ENCODE results near the gene DDX52. TPM values are rescaled to one million over a fixed set of nuclear protein-coding genes. Genes with fewer than 3 reads are reported as not detected.

DDX52 gene
- total and polyA plus RNA-seq, 2 experiments from 2014 or later: 46.2 to 61.3 TPM

DNA sequence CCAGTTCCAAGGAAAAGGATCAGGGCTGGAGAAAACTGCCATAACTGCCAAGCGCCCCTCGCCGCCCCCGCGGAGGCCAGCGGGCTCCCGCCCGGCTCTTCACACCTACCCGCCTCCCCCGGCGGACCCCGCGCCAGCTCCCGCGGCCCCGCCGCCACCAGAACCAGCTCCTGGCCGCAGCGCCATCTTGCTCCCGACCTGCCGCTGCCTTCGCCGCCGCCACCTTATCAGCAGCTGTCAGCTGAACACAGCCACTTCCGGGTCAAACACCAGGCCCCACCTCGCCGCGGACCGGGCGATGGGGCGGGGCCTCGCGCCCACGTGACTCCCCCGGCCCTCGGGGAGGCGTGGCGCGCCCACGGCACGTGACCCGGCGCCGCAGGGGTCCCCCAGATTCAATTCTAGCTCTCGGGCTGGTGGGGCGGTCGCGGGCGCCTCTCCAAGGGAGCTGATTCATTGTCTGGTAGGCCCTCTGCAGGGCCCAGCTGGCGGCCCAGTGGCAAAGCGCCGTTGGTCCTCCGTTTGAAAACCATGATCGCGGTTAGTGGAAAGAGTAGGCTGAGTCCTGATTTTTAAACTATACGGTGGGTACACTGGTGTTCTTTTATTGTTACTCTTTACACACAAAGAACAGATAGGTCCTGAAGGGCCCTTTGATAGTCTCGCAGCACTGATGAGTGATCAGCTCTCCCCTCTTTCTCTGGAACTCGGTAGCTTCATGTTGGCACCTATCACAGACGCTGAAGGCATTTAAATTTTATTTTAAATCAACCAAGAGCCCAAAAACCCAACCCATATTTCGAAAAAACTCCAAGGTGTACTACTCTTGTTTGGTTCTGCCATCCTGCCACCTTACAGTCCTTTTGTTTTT is 33.8 kb downstream of the DDX52 start, which contains the start of gene SYNRG:
Gene SYNRG (minus strand): TSS at position 249 of the 871 bp plus-strand sequence. CDS start 63 bp downstream, at position 186.
- Histone ChIP-seq H3F3A (replicated peaks; ENCODE audit: low read depth) (peaks cover 12% of the 10 kb centered on the region; the same call in 1 of the 2 replicates), H3K79me2 (replicated peaks; ENCODE audit: insufficient read depth) (peaks cover 35% of the 10 kb centered on the region), H3K4me3 (peak within 1 kb of the TSS; percentile 85), H2AFZ (peak within 1 kb of the TSS; percentile 48; the same call in 1 of the 2 replicates), H3K27me3 (ENCODE audit: insufficient read depth) (no peaks in the 10 kb centered on the region), H3K9me2 (ENCODE audit: insufficient read depth) (no peaks in the 10 kb centered on the region), H3K4me2 (peak within 1 kb of the TSS; percentile 84), H4K20me1 (replicated peaks; ENCODE audit: insufficient read depth) (no peaks in the 10 kb centered on the region), H3K36me3 (ENCODE audit: insufficient read depth) (peaks cover 11% of the 10 kb centered on the region), H3K27ac (ENCODE audit: low read depth) (peak within 1 kb of the TSS; percentile 87), H3K4me1 (ENCODE audit: insufficient read depth) (peaks cover 22% of the 10 kb centered on the region)
- peaks cover 9% of the 10 kb centered on the region for H3K4me1 Mint-ChIP-seq
- no peaks in the 10 kb centered on the region for H3K27me3 Mint-ChIP-seq (ENCODE audit: insufficient read depth, low read depth, poor library complexity)
- TF ChIP-seq, protein P1, sequence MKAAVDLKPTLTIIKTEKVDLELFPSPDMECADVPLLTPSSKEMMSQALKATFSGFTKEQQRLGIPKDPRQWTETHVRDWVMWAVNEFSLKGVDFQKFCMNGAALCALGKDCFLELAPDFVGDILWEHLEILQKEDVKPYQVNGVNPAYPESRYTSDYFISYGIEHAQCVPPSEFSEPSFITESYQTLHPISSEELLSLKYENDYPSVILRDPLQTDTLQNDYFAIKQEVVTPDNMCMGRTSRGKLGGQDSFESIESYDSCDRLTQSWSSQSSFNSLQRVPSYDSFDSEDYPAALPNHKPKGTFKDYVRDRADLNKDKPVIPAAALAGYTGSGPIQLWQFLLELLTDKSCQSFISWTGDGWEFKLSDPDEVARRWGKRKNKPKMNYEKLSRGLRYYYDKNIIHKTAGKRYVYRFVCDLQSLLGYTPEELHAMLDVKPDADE (IDR thresholded peaks at IDR 0.05): peak; percentile 61; the same call in 1 of the 2 replicates
- no peak for TF ChIP-seq STAT1 (IDR thresholded peaks at IDR 0.05; ENCODE audit: unreplicated experiment)
- TF ChIP-seq, protein P2, sequence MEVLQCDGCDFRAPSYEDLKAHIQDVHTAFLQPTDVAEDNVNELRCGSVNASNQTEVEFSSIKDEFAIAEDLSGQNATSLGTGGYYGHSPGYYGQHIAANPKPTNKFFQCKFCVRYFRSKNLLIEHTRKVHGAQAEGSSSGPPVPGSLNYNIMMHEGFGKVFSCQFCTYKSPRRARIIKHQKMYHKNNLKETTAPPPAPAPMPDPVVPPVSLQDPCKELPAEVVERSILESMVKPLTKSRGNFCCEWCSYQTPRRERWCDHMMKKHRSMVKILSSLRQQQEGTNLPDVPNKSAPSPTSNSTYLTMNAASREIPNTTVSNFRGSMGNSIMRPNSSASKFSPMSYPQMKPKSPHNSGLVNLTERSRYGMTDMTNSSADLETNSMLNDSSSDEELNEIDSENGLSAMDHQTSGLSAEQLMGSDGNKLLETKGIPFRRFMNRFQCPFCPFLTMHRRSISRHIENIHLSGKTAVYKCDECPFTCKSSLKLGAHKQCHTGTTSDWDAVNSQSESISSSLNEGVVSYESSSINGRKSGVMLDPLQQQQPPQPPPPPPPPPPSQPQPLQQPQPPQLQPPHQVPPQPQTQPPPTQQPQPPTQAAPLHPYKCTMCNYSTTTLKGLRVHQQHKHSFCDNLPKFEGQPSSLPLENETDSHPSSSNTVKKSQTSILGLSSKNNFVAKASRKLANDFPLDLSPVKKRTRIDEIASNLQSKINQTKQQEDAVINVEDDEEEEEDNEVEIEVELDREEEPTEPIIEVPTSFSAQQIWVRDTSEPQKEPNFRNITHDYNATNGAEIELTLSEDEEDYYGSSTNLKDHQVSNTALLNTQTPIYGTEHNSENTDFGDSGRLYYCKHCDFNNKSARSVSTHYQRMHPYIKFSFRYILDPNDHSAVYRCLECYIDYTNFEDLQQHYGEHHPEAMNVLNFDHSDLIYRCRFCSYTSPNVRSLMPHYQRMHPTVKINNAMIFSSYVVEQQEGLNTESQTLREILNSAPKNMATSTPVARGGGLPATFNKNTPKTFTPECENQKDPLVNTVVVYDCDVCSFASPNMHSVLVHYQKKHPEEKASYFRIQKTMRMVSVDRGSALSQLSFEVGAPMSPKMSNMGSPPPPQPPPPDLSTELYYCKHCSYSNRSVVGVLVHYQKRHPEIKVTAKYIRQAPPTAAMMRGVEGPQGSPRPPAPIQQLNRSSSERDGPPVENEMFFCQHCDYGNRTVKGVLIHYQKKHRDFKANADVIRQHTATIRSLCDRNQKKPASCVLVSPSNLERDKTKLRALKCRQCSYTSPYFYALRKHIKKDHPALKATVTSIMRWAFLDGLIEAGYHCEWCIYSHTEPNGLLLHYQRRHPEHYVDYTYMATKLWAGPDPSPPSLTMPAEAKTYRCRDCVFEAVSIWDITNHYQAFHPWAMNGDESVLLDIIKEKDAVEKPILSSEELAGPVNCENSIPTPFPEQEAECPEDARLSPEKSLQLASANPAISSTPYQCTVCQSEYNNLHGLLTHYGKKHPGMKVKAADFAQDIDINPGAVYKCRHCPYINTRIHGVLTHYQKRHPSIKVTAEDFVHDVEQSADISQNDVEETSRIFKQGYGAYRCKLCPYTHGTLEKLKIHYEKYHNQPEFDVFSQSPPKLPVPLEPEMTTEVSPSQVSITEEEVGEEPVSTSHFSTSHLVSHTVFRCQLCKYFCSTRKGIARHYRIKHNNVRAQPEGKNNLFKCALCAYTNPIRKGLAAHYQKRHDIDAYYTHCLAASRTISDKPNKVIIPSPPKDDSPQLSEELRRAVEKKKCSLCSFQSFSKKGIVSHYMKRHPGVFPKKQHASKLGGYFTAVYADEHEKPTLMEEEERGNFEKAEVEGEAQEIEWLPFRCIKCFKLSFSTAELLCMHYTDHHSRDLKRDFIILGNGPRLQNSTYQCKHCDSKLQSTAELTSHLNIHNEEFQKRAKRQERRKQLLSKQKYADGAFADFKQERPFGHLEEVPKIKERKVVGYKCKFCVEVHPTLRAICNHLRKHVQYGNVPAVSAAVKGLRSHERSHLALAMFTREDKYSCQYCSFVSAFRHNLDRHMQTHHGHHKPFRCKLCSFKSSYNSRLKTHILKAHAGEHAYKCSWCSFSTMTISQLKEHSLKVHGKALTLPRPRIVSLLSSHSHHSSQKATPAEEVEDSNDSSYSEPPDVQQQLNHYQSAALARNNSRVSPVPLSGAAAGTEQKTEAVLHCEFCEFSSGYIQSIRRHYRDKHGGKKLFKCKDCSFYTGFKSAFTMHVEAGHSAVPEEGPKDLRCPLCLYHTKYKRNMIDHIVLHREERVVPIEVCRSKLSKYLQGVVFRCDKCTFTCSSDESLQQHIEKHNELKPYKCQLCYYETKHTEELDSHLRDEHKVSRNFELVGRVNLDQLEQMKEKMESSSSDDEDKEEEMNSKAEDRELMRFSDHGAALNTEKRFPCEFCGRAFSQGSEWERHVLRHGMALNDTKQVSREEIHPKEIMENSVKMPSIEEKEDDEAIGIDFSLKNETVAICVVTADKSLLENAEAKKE (CRISPR knock-in tag; IDR thresholded peaks at IDR 0.05): no peak
- peak; percentile 75 for TF ChIP-seq POLR2AphosphoS5 (IDR thresholded peaks at IDR 0.05; ENCODE audit: low read depth)
- TF ChIP-seq, protein P3, sequence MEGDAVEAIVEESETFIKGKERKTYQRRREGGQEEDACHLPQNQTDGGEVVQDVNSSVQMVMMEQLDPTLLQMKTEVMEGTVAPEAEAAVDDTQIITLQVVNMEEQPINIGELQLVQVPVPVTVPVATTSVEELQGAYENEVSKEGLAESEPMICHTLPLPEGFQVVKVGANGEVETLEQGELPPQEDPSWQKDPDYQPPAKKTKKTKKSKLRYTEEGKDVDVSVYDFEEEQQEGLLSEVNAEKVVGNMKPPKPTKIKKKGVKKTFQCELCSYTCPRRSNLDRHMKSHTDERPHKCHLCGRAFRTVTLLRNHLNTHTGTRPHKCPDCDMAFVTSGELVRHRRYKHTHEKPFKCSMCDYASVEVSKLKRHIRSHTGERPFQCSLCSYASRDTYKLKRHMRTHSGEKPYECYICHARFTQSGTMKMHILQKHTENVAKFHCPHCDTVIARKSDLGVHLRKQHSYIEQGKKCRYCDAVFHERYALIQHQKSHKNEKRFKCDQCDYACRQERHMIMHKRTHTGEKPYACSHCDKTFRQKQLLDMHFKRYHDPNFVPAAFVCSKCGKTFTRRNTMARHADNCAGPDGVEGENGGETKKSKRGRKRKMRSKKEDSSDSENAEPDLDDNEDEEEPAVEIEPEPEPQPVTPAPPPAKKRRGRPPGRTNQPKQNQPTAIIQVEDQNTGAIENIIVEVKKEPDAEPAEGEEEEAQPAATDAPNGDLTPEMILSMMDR (conservative IDR thresholded peaks at IDR 0.05; ENCODE audit: low read depth in 2 of 2): peak; percentile 11 to 24; a peak in 3 of 4 replicates
- no peak for TF ChIP-seq EZH2 (IDR thresholded peaks at IDR 0.05; ENCODE audit: low read depth, unreplicated experiment)
- no peak for TF ChIP-seq NANOG (IDR thresholded peaks at IDR 0.05; ENCODE audit: borderline replicate concordance)
- TF ChIP-seq ZNF114 (CRISPR knock-in tag; IDR thresholded peaks at IDR 0.05): no peak
- TF ChIP-seq, protein P4, sequence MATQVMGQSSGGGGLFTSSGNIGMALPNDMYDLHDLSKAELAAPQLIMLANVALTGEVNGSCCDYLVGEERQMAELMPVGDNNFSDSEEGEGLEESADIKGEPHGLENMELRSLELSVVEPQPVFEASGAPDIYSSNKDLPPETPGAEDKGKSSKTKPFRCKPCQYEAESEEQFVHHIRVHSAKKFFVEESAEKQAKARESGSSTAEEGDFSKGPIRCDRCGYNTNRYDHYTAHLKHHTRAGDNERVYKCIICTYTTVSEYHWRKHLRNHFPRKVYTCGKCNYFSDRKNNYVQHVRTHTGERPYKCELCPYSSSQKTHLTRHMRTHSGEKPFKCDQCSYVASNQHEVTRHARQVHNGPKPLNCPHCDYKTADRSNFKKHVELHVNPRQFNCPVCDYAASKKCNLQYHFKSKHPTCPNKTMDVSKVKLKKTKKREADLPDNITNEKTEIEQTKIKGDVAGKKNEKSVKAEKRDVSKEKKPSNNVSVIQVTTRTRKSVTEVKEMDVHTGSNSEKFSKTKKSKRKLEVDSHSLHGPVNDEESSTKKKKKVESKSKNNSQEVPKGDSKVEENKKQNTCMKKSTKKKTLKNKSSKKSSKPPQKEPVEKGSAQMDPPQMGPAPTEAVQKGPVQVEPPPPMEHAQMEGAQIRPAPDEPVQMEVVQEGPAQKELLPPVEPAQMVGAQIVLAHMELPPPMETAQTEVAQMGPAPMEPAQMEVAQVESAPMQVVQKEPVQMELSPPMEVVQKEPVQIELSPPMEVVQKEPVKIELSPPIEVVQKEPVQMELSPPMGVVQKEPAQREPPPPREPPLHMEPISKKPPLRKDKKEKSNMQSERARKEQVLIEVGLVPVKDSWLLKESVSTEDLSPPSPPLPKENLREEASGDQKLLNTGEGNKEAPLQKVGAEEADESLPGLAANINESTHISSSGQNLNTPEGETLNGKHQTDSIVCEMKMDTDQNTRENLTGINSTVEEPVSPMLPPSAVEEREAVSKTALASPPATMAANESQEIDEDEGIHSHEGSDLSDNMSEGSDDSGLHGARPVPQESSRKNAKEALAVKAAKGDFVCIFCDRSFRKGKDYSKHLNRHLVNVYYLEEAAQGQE (IDR thresholded peaks at IDR 0.05; ENCODE audit: unreplicated experiment): no peak
- peak; percentile 40; the same call in 1 of the 2 replicates for TF ChIP-seq CREB1 (CRISPR knock-in tag; IDR thresholded peaks at IDR 0.05; ENCODE audit: low read depth)
- TF ChIP-seq ZNF331 (CRISPR knock-in tag; IDR thresholded peaks at IDR 0.05; ENCODE audit: low read depth): no peak
- no peak for TF ChIP-seq EZH2phosphoT487 (IDR thresholded peaks at IDR 0.05; ENCODE audit: unreplicated experiment)
- no peak for TF ChIP-seq JUNB (IDR thresholded peaks at IDR 0.05; ENCODE audit: unreplicated experiment)
- DNase-seq (ENCODE audit: low spot score): peak; percentile 98
- H3K36me3 Mint-ChIP-seq (ENCODE audit: low read depth): peaks cover 10% of the 10 kb centered on the region
- H3K27ac Mint-ChIP-seq: peak within 1 kb of the TSS; percentile 96
- peak; percentile 95 for ATAC-seq
- H3K4me3 Mint-ChIP-seq: peak within 1 kb of the TSS; percentile 95
- H3K9me3 Mint-ChIP-seq: no peaks in the 10 kb centered on the region

All from GM23338 (cell line).